IMR-90 (cell line): ENCODE results near the gene RFT1. TPM values are rescaled to one million over a fixed set of nuclear protein-coding genes. Genes with fewer than 3 reads are reported as not detected.
A peak's percentile ranks its signal among the peaks of the same experiment; 100 is the strongest.

Experiments
- ATAC-seq: fragments of 200-7000 bp; cut with Tn5 transposase; 2 replicates; pipeline ENCODE4 v1.9.1; 2020; ENCODE audit warnings: low read depth, mild to moderate bottlenecking, moderate library complexity
- BruUV-seq: library from RNA; stranded (reverse); fragments of 400-500 nt; replicated peaks from 2 replicates; lab custom pipeline; 2021; lab: Mats Ljungman, UMichigan
- CTCF ChIA-PET: fragments of 300-600 bp; formaldehyde crosslinking; extraction: SDS; loops from one replicate; lab custom pipeline; 2021; ENCODE audit warnings: antibody characterized with exemption; lab: Yijun Ruan, JAX
- POLR2A ChIA-PET: fragments of 300-600 bp; sonication (Branson Sonifier 250); formaldehyde crosslinking; loops from one replicate; lab custom pipeline; 2022; ENCODE audit warnings: antibody characterized with exemption; ENCODE audit not compliant: unreplicated experiment; lab: Charles Lee
- DNase-seq: peaks from one replicate; pipeline ENCODE4 v3.0.0; 2013
- H2AFZ ChIP-seq: replicated peaks from 2 replicates; pipeline ENCODE3; 2013; ENCODE audit warnings: low read length, mild to moderate bottlenecking; ENCODE audit not compliant: poor library complexity
- H2AK5ac ChIP-seq: 2 replicates; pipeline ENCODE4 v1.6.1; 2013; ENCODE audit warnings: low read depth, low read length, inconsistent platforms
- H2AK9ac ChIP-seq: replicated peaks from 2 replicates; pipeline ENCODE3; 2013; ENCODE audit warnings: mild to moderate bottlenecking, low read depth, low read length, moderate library complexity; ENCODE audit not compliant: poor library complexity
- H2BK120ac ChIP-seq: 2 replicates; pipeline ENCODE4 v1.6.1; 2013; ENCODE audit warnings: low read depth, low read length, inconsistent platforms
- H2BK15ac ChIP-seq: 3 replicates; pipeline ENCODE4 v1.6.1; 2013; ENCODE audit warnings: low read depth, low read length, inconsistent platforms
- H2BK20ac ChIP-seq: 2 replicates; pipeline ENCODE4 v1.6.1; 2013; ENCODE audit warnings: low read depth, mild to moderate bottlenecking, inconsistent platforms, low read length, moderate library complexity
- H2BK5ac ChIP-seq: 2 replicates; pipeline ENCODE4 v1.6.1; 2013; ENCODE audit warnings: mild to moderate bottlenecking, low read depth, low read length, inconsistent platforms; ENCODE audit not compliant: poor library complexity, severe bottlenecking
- H3K14ac ChIP-seq: replicated peaks from 2 replicates; pipeline ENCODE4 v1.6.1; 2013; ENCODE audit warnings: low read depth, low read length, inconsistent platforms
- H3K18ac ChIP-seq: 2 replicates; pipeline ENCODE4 v1.6.1; 2013; ENCODE audit warnings: low read depth, low read length, control low read depth
- H3K23ac ChIP-seq: 2 replicates; pipeline ENCODE4 v1.6.1; 2013; ENCODE audit warnings: low read depth, low read length, inconsistent platforms
- H3K27ac ChIP-seq: 2 replicates; pipeline ENCODE4 v1.5.1; 2013; ENCODE audit warnings: mild to moderate bottlenecking, control low read depth, low read length; ENCODE audit not compliant: insufficient read depth
- H3K27me3 ChIP-seq: 2 replicates; pipeline ENCODE4 v1.6.1; 2013; ENCODE audit warnings: low read length; ENCODE audit not compliant: control insufficient read depth, insufficient read depth
- H3K36me3 ChIP-seq: 2 replicates; pipeline ENCODE4 v1.6.1; 2013; ENCODE audit warnings: low read length, mixed read lengths; ENCODE audit not compliant: control insufficient read depth, insufficient read depth
- H3K4ac ChIP-seq: 2 replicates; pipeline ENCODE4 v1.6.1; 2013; ENCODE audit warnings: low read depth, low read length, inconsistent platforms
- H3K4me1 ChIP-seq: 2 replicates; pipeline ENCODE4 v1.6.1; 2013; ENCODE audit warnings: low read length, mixed read lengths; ENCODE audit not compliant: control insufficient read depth, insufficient read depth
- H3K4me2 ChIP-seq: 2 replicates; pipeline ENCODE4 v1.6.1; 2013; ENCODE audit warnings: low read depth, mild to moderate bottlenecking, control low read depth, low read length, moderate library complexity
- H3K4me3 ChIP-seq: 2 replicates; pipeline ENCODE4 v1.5.1; 2013; ENCODE audit warnings: low read depth, mild to moderate bottlenecking, control low read depth, low read length, moderate library complexity; ENCODE audit not compliant: insufficient read depth
- H3K56ac ChIP-seq: 2 replicates; pipeline ENCODE4 v1.6.1; 2013; ENCODE audit warnings: low read length, inconsistent platforms; ENCODE audit not compliant: insufficient read depth; ENCODE audit errors: extremely low read depth
- H3K79me1 ChIP-seq, 2 experiments: 2 replicates each; pipeline ENCODE4 v1.6.1; 2013; ENCODE audit warnings: low read length in 2 of 2, inconsistent platforms in 1 of 2, low read depth in 1 of 2
- H3K9ac ChIP-seq: 2 replicates; pipeline ENCODE4 v1.6.1; 2013; ENCODE audit warnings: low read depth, low read length, control low read depth
- H3K9me1 ChIP-seq: 2 replicates; pipeline ENCODE4 v1.6.1; 2013; ENCODE audit warnings: low read length, inconsistent platforms; ENCODE audit not compliant: insufficient read depth
- H3K9me3 ChIP-seq: 2 replicates; pipeline ENCODE4 v1.6.1; 2013; ENCODE audit warnings: low read length; ENCODE audit not compliant: control insufficient read depth, insufficient read depth
- H4K20me1 ChIP-seq: 2 replicates; pipeline ENCODE4 v1.6.1; 2013; ENCODE audit warnings: low read length, inconsistent platforms; ENCODE audit not compliant: insufficient read depth
- H4K5ac ChIP-seq: 2 replicates; pipeline ENCODE4 v1.6.1; 2013; ENCODE audit warnings: mild to moderate bottlenecking, low read depth, low read length, control low read depth
- H4K8ac ChIP-seq, 2 experiments: 2 replicates each; pipeline ENCODE4 v1.6.1; 2013; ENCODE audit warnings: low read depth in 2 of 2, low read length in 2 of 2, control low read depth in 1 of 2, inconsistent platforms in 1 of 2
- H4K91ac ChIP-seq: 2 replicates; pipeline ENCODE4 v1.6.1; 2013; ENCODE audit warnings: low read depth, low read length, inconsistent platforms; ENCODE audit not compliant: insufficient read depth
- BHLHE40 ChIP-seq: fragments of 150-350 bp; IDR thresholded peaks from 2 replicates; pipeline ENCODE4 v1.6.1; 2016; ENCODE audit warnings: mild to moderate bottlenecking, low read depth, low read length
- CEBPB ChIP-seq: IDR thresholded peaks from 2 replicates; pipeline ENCODE4 v1.6.1; 2012; ENCODE audit warnings: low read depth, low read length, improper control_type of control experiment
- CHD1 ChIP-seq: IDR thresholded peaks from 2 replicates; pipeline ENCODE4 v1.6.1; 2012; ENCODE audit warnings: low read depth, low read length, improper control_type of control experiment
- FOS ChIP-seq: fragments of 150-350 bp; IDR thresholded peaks from 2 replicates; pipeline ENCODE4 v1.6.1; 2016; ENCODE audit warnings: low read depth, low read length
- MAFK ChIP-seq: IDR thresholded peaks from 2 replicates; pipeline ENCODE4 v1.6.1; 2012; ENCODE audit warnings: low read depth, low read length, improper control_type of control experiment
- MAZ ChIP-seq: IDR thresholded peaks from 2 replicates; pipeline ENCODE4 v1.6.1; 2012; ENCODE audit warnings: low read depth, mild to moderate bottlenecking, low read length, improper control_type of control experiment, moderate library complexity, borderline replicate concordance
- MXI1 ChIP-seq: IDR thresholded peaks from 2 replicates; pipeline ENCODE4 v1.6.1; 2012; ENCODE audit warnings: low read depth, mild to moderate bottlenecking, low read length, moderate library complexity, borderline replicate concordance
- NFE2L2 ChIP-seq: fragments of 150-350 bp; IDR thresholded peaks from 2 replicates; pipeline ENCODE4 v1.6.1; 2016; ENCODE audit warnings: low read depth, mild to moderate bottlenecking, low read length
- POLR2A ChIP-seq: IDR thresholded peaks from 2 replicates; pipeline ENCODE4 v1.6.1; 2012; ENCODE audit warnings: mild to moderate bottlenecking, low read depth, low read length
- RAD21 ChIP-seq: IDR thresholded peaks from 2 replicates; pipeline ENCODE4 v1.6.1; 2012; ENCODE audit warnings: low read length, improper control_type of control experiment
- RCOR1 ChIP-seq: IDR thresholded peaks from 2 replicates; pipeline ENCODE4 v1.6.1; 2012; ENCODE audit warnings: mild to moderate bottlenecking, low read length, improper control_type of control experiment; ENCODE audit not compliant: insufficient replicate concordance
- RFX5 ChIP-seq: IDR thresholded peaks from 2 replicates; pipeline ENCODE4 v1.8.0; 2012; ENCODE audit warnings: low read depth, mild to moderate bottlenecking, low read length, moderate library complexity
- SMC3 ChIP-seq: fragments of 150-350 bp; IDR thresholded peaks from 2 replicates; pipeline ENCODE4 v1.6.1; 2016; ENCODE audit warnings: low read depth, mild to moderate bottlenecking, antibody characterized with exemption, low read length, moderate library complexity
- WGBS, 2 experiments: methylation state at CpG; one replicate each; pipeline versions ENCODE4 v1.1.5 to v1.1.7; 2013; ENCODE audit warnings: missing lambda C conversion rate in 2 of 2; ENCODE audit not compliant: insufficient read length in 1 of 2; ENCODE audit errors: extremely low coverage in 2 of 2; 5-methylcytosine and 5-hydroxymethylcytosine counted together
- dilution Hi-C: fragments of 300-500 bp; cut with HindIII; formaldehyde crosslinking; loops from one replicate; pipeline ENCODE4 v1.14.3; 2018; ENCODE audit warnings: low sequenced_read_pairs; ENCODE audit not compliant: unreplicated experiment
- in situ Hi-C: fragments of 300-500 bp; cut with MboI; formaldehyde crosslinking; loops from 3 replicates; pipeline ENCODE4 v1.14.3; 2019; ENCODE audit warnings: low sequenced_read_pairs, inconsistent platforms, mixed read lengths
- intact Hi-C: fragments of 100-400 bp; cut with micrococcal nuclease; formaldehyde crosslinking; loops from 2 replicates; pipeline ENCODE4 v1.10.0; 2022
- polyA plus RNA-seq, 3 experiments: library from polyadenylated mRNA; depleted of rRNA; stranded (reverse); fragments of >200 nt; gene quantifications; 2 replicates each; pipeline ENCODE4 v1.2.3, GENCODE V29; 2012; ENCODE audit warnings: low replicate concordance in 1 of 3
- total RNA-seq: library from RNA; depleted of rRNA; stranded (reverse); fragments of >200 nt; gene quantifications from 2 replicates; pipeline ENCODE4 v1.2.3, GENCODE V29; 2012
- TF ChIP-seq, protein P1 (sequence below): fragments of 150-350 bp; IDR thresholded peaks from 2 replicates; pipeline ENCODE4 v1.6.1; 2017; ENCODE audit warnings: mild to moderate bottlenecking, antibody characterized with exemption, low read length, low read depth
- TF ChIP-seq, protein P2 (sequence below): conservative IDR thresholded peaks from 2 replicates; pipeline ENCODE4 v1.5.1; 2012; ENCODE audit warnings: mild to moderate bottlenecking, low read depth, low read length, improper control_type of control experiment
- TF ChIP-seq, protein P3 (sequence below): fragments of 150-350 bp; IDR thresholded peaks from 2 replicates; pipeline ENCODE4 v1.6.1; 2016; ENCODE audit warnings: low read depth, mild to moderate bottlenecking, low read length, moderate library complexity, borderline replicate concordance

RFT1 gene
- total and polyA plus RNA-seq, 2 of the 4 experiments (the other 2 are of a cell fraction): 14.5 to 23.5 TPM

DNA sequence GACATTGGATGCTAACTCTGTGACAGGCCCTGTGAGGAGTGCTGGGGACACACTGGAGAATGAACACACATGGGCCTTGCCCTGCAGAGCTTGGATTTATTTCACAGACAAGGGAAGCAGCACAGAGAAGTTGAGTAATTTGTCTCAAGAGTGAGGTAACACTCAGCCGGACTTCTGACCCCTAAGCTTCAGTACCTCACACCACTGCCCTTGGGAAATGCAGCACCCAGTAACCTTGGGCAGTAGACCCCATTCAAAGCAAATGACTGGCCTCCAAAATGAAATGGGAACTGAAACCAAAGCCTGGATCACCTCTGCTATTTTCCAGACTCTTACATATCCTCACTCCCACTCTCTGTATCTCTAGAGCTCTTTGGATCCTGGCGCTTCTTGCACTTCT is 37.3 kb downstream of the RFT1 start:
- no CpG with 5 or more reads among the region's 2 CpGs for WGBS, 2 experiments
- H3K9ac ChIP-seq: no peak overlapping the region
- H3K27ac ChIP-seq: no peak overlapping the region
- H2AFZ ChIP-seq: no peak overlapping the region
- no TSS peak for BruUV-seq
- no peak overlapping the region for H3K14ac ChIP-seq
- no peak for ATAC-seq
- H3K4ac ChIP-seq: no peak overlapping the region
- intact Hi-C loops: no loop called here
- H2AK5ac ChIP-seq: no peak overlapping the region
- H3K9me3 ChIP-seq: no peaks in the 10 kb centered on the region
- H3K4me3 ChIP-seq: no peak overlapping the region
- dilution Hi-C loops: no loop called here
- CTCF ChIA-PET: no interaction called here
- H3K27me3 ChIP-seq: no peaks in the 10 kb centered on the region
- no peak overlapping the region for H4K91ac ChIP-seq
- no peak overlapping the region for H3K18ac ChIP-seq
- H3K9me1 ChIP-seq: no peaks in the 10 kb centered on the region; the same call in 1 of the 2 replicates
- H4K20me1 ChIP-seq: no peaks in the 10 kb centered on the region
- peaks cover 3% of the 10 kb centered on the region; the same call in 1 of the 2 replicates for H3K4me1 ChIP-seq
- POLR2A ChIA-PET: no interaction called here
- H2BK20ac ChIP-seq: no peak overlapping the region
- no peak overlapping the region for H4K8ac ChIP-seq
- H3K23ac ChIP-seq: no peak overlapping the region
- H3K36me3 ChIP-seq: peaks cover 36% of the 10 kb centered on the region
- no peaks in the 10 kb centered on the region; a peak in 1 of 4 replicates for H3K79me1 ChIP-seq
- no peak for TF ChIP-seq RAD21
- no peak for TF ChIP-seq CEBPB
- TF ChIP-seq SMC3: no peak
- no peak for TF ChIP-seq MAZ
- TF ChIP-seq MAFK: no peak
- no peak for TF ChIP-seq RFX5
- TF ChIP-seq, protein P1, sequence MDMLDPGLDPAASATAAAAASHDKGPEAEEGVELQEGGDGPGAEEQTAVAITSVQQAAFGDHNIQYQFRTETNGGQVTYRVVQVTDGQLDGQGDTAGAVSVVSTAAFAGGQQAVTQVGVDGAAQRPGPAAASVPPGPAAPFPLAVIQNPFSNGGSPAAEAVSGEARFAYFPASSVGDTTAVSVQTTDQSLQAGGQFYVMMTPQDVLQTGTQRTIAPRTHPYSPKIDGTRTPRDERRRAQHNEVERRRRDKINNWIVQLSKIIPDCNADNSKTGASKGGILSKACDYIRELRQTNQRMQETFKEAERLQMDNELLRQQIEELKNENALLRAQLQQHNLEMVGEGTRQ: no peak
- no peak for TF ChIP-seq BHLHE40
- no peak for TF ChIP-seq NFE2L2
- TF ChIP-seq, protein P2, sequence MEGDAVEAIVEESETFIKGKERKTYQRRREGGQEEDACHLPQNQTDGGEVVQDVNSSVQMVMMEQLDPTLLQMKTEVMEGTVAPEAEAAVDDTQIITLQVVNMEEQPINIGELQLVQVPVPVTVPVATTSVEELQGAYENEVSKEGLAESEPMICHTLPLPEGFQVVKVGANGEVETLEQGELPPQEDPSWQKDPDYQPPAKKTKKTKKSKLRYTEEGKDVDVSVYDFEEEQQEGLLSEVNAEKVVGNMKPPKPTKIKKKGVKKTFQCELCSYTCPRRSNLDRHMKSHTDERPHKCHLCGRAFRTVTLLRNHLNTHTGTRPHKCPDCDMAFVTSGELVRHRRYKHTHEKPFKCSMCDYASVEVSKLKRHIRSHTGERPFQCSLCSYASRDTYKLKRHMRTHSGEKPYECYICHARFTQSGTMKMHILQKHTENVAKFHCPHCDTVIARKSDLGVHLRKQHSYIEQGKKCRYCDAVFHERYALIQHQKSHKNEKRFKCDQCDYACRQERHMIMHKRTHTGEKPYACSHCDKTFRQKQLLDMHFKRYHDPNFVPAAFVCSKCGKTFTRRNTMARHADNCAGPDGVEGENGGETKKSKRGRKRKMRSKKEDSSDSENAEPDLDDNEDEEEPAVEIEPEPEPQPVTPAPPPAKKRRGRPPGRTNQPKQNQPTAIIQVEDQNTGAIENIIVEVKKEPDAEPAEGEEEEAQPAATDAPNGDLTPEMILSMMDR: no peak
- no peak for TF ChIP-seq RCOR1
- TF ChIP-seq POLR2A: no peak
- no peak for TF ChIP-seq CHD1
- TF ChIP-seq FOS: no peak
- TF ChIP-seq, protein P3, sequence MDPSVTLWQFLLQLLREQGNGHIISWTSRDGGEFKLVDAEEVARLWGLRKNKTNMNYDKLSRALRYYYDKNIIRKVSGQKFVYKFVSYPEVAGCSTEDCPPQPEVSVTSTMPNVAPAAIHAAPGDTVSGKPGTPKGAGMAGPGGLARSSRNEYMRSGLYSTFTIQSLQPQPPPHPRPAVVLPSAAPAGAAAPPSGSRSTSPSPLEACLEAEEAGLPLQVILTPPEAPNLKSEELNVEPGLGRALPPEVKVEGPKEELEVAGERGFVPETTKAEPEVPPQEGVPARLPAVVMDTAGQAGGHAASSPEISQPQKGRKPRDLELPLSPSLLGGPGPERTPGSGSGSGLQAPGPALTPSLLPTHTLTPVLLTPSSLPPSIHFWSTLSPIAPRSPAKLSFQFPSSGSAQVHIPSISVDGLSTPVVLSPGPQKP: no peak
- no peak for TF ChIP-seq MXI1
- H2BK120ac ChIP-seq: no peak overlapping the region
- no peak for DNase-seq
- no peak overlapping the region for H4K5ac ChIP-seq
- no peak overlapping the region for H2BK15ac ChIP-seq
- H2AK9ac ChIP-seq: peak overlapping the region; percentile 5
- in situ Hi-C loops: no loop called here
- no peak overlapping the region for H3K4me2 ChIP-seq
- H3K56ac ChIP-seq: no peak overlapping the region
- H2BK5ac ChIP-seq: no peak overlapping the region
